COR-L47 (cell line): ENCODE data around the gene SMIM26.

Source experiments
- DNase-seq: peaks from one replicate; lab custom pipeline; 2025; lab: John Stamatoyannopoulos, UW

Gene SMIM26

GRCh38 chr20:18580012-18580411, 12.8 kb downstream of the SMIM26 start:
- DNase-seq: no peak

GRCh38 chr20:18585134-18585533, 17.9 kb downstream of the SMIM26 start:
- DNase-seq: no peak

- DNase-seq: peak; percentile 89
These were observed 20.7 kb downstream of the SMIM26 start, which contains the start of gene DTD1 for GRCh38 chr20:18587665-18588573. DTD1 (plus strand) TSS chr20:18588054; CDS start chr20:18588073, 19 bp downstream.

- DNase-seq: no peak
These were observed 21.3 kb downstream of the SMIM26 start for GRCh38 chr20:18588574-18588933.

GRCh38 chr20:18589941-18590674, 22.9 kb downstream of the SMIM26 start:
- DNase-seq: no peak

- DNase-seq: no peak
These were observed 29.0 kb downstream of the SMIM26 start for GRCh38 chr20:18596270-18596669.

- no peak for DNase-seq
These were observed 42.5 kb downstream of the SMIM26 start for GRCh38 chr20:18609741-18610140.

- DNase-seq: peak; percentile 27
These were observed 44.3 kb downstream of the SMIM26 start for GRCh38 chr20:18611492-18611891.

- no peak for DNase-seq
These were observed 46.3 kb downstream of the SMIM26 start for GRCh38 chr20:18613553-18613952.

- no peak for DNase-seq
These were observed 47.0 kb downstream of the SMIM26 start for GRCh38 chr20:18614244-18614643.

- no peak for DNase-seq
These were observed 47.9 kb downstream of the SMIM26 start for GRCh38 chr20:18615020-18615650.
